HG02981 (cell line): ENCODE results near the gene MDM2.

Source experiments
- ATAC-seq: cut with Tn5 transposase; IDR thresholded peaks from one replicate; pipeline ENCODE4 v1.9.1; 2021; ENCODE audit warnings: mild to moderate bottlenecking, moderate library complexity; ENCODE audit not compliant: unreplicated experiment

The MDM2 gene

DNA sequence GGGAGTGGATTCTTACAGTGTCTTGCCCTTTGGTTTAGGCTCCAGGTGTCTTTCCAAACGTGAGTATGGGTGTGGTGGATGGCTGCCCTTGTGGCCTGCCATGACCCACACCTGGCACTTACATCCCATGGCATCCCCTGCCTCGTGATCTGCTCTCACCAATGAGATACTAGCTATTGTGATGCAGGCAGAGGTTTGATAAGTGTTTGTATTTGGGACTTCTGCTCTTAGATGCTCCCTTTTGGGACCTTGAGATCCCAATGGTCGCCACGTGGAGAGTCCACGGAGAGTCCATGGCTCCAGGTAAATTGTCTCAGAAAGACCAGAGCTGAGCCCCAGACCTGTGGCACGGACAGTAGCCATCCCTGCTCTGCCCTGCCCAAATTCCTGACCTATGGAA lies 62.5 kb downstream of the MDM2 start:
- no peak for ATAC-seq

- no peak for ATAC-seq
These were observed 63.4 kb downstream of the MDM2 start for GRCh38 chr12:68871396-68871795.

DNA sequence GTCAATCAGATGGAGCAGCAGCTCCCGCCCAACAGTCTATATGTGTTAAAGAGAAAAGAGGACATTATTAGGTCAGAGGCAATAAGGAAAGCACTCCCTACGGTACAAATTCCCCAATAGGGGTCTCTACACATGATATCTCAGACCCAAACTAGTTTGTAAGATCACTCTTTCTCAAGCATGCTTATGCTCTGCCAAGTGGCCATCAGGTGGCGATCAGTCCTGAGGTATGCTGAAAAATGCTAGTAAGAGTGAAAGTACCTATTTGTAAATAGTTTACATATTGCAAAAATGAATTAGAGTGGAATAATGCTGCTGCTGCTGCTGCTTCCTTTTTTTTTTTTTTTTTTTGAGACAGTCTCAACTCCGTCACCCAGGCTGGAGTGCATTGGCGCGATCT lies 63.9 kb downstream of the MDM2 start:
- peak; percentile 60 for ATAC-seq

- ATAC-seq, result no peak
These were observed 65.3 kb downstream of the MDM2 start for GRCh38 chr12:68873316-68873715.

DNA sequence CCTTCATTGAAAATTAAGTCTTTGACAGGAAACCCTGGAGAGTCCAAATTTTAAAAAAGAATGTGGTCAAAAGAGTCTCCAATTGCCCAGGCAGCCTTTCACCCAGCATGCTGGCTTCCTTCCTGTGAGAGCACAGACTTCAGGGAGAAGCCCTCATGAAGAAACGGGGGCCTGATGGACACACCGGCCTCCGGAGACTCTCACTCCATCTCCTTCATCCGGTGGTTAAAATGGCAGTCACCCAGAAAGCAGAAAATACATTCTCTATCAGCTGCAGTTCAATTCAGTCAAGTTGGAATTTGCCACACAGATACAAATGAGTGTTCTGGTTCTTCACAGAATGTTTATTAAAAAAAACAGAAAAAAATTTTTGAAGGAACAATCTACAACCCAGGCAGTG lies 68.5 kb downstream of the MDM2 start:
- ATAC-seq, result no peak

- ATAC-seq, result no peak
These were observed 69.6 kb downstream of the MDM2 start for GRCh38 chr12:68877583-68877982.

DNA sequence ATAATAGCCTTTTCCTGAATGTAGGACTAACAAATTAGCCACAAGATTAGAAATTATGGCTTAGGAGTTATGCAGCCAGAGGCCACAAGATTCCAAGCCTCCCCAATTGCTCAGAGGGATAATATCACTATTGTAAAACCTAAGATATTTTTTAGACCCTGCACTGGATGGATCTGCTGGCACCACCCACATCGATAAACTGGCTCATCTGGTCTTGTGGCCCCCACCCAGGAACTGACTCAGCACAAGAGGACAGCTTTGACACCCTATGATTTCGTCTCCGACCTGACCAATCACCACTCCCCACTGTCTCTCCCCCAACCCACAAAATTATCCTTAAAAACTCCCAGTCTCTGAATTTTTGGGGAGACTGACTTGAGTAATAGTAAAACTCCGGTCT lies 70.3 kb downstream of the MDM2 start:
- no peak for ATAC-seq

- ATAC-seq, result no peak
These were observed 70.9 kb downstream of the MDM2 start for GRCh38 chr12:68878846-68879245.

GRCh38 chr12:68880660-68881325 lies 72.8 kb downstream of the MDM2 start:
- ATAC-seq, result no peak

- no peak for ATAC-seq
These were observed 74.4 kb downstream of the MDM2 start for GRCh38 chr12:68882251-68882964.

DNA sequence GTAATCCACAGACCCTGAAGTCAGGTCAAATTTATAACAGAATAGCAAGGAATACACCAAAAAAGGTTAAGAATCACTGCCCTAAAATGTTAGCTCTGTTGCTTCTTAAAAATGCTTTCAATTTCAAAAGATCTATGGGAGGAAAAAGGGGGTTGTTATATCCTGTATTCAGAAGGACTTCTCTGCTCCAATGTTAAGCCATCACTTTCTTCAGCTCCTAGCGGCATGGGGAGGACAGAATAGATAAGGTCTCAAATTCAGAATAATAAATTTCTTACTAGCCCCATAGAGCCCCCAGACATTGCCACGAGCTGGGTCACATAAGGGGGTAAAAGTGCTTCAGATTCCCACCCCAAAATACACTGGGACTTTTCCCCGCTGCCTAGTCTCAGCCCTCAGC lies 75.2 kb downstream of the MDM2 start:
- ATAC-seq, result no peak

DNA sequence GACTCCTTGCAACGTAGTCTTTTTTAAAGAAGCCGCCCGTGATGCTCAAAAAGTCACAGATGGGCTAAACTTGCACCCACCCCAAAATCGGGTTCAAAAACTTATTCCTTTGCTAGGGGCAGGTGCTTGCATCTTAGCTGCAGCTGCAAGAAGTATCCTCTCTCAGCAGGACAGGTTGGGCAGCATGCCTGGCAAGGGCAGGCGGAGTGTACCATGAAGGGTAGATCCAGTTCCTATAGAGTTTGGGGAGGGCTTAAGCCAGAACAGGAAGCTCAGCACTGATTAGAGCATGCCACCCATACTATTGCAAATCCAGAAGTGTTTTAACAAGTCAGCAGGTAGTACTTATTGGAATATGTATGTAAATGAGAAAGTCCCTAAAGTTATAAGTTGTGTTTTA lies 76.3 kb downstream of the MDM2 start:
- ATAC-seq, result no peak

DNA sequence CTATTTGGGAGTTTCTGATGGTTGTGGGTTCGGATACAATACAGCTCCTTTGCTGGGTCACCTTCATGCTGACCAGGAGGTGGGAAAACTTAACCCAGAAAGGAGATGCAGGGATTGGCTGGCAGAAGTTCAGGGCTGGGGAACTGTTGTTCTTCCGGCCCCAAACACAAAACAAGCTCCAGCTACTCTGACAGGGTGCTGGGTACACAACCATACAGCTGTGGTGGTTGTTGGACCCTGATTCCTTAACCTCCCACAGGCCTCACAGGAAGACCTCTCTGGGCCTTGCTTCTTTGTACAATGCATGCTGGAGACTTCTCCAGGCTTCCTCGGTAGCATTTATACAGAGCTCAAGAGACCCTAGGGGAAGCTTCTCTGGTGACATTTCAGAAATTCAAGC lies 77.4 kb downstream of the MDM2 start:
- ATAC-seq, result no peak

DNA sequence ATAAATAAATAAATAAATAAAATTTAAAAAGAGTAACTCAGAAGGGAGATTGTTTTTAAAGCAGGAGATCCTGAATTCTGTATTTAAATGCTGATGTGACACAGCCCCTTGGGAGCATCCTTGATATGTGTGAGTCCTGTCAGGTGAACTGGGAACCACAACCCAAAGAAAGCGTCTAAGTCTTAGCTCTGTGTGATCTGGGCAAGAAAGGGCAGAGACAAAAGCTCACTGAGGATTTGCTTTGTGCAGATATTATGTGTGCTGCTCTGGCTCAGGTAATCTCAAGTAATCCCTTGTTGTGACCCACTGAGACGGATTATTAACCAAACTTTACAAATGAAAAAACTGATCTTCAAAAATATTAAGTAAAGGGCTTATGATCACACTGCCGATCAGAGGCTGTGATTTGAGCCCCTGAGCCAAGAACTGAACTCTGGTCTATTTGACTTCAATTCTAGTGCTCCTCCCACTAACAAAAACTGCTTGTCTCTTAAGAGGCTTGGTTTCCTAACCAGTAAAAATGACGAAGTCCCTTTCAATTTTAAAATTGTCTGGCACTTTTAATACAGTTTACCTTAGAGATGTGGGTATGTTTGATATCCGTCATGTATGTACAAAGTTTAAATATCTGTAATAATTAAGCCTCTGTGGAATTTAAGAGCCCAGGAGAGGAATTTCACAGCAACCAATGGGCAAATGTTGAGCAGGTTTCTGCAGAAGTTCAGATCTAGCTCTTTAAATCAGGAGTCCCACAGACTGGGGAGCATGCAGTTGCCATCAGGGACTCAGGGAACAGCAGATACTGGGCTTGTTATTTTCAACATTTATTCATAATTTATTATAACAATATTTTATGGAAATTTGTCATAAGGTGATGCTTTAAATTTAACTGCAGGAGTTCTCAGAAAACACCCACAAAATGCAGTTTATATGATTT lies 78.9 kb downstream of the MDM2 start:
- no peak for ATAC-seq

GRCh38 chr12:68887641-68888040 lies 79.7 kb downstream of the MDM2 start:
- no peak for ATAC-seq

- ATAC-seq, result no peak
These were observed 80.3 kb downstream of the MDM2 start for GRCh38 chr12:68888243-68888642.

DNA sequence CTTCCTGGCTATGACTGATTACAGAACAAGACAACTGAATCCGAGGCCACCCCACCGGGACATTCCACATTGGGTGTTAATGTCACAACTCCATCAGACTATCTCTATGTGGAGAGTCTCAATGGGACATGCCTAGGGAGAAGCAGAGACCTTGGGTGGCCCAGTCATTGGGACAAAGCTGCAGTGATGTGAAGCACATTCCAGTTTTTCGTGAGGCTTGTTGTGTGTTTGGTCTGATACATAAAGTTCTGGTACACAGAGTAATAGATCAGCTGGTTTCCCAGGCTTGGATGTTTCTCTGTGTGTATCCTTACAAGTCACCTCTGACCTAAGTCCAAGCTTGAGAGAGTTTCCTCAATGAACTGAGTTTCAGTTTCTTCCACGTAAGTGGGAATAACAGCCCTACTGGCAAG lies 82.7 kb downstream of the MDM2 start:
- no peak for ATAC-seq

DNA sequence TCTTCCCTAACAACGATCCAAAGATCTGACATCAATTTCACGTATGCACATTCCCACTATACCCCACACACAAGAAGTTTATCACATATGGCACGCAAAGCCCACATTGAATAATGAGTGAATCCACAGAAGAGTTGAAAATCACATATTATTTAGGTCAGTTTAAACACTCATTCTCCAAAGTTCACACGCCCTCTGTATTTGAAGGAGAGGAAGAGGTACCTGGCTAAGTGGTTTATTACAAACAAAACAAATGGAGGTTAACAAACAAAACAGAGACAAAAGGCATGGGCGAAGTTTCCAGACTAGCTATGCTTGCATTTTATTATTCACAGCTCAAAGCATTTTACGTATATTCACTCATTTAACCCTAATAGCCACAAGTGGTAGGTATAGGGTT lies 83.2 kb downstream of the MDM2 start:
- ATAC-seq, result no peak

DNA sequence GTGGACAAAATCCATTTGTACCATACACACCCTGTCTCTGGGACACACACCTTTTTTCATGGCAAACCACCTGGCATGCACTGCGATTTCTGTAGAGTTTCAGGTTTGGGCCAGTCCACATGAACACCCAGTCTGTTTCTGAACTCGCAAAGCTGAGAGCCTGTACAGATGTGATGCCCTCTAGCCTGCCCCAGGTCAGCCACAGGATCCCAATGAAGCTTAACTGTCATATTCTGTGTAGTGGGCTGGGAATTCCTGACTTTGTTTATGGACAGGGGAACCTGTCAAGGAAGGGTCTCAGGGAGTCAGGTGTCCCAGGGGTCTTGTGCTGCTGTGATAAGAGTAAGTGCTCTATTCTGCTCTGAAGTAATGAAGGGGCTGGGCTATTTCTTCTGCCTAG lies 85.2 kb downstream of the MDM2 start:
- ATAC-seq, result no peak

DNA sequence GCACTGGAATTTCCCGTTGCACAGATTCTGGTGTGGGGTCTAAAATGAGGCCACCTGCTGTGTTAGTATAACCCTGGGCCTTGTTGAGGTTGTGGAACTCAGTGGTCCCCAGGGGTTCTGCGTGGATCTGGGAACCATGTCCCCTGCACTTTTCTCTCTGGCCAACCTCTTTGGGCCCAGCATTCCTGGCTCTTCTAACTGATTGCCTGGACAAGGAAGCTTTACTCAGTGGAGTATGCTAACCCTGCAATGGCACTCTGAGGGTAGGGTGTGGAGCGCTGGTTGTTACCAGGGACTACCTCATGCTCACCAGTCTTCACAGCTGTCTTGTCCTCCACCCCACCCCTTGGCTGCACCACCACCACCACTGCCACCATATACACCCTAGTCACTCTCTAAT lies 85.8 kb downstream of the MDM2 start:
- ATAC-seq, result no peak

GRCh38 chr12:68894276-68894855 lies 86.4 kb downstream of the MDM2 start:
- no peak for ATAC-seq
